GM12878 (cell line): ENCODE measurements around the gene NCBP2L. TPM values are rescaled to one million over a fixed set of nuclear protein-coding genes. Genes with fewer than 3 reads are reported as not detected.

ENCODE experiments used
- ATAC-seq: fragments of 200-7000 bp; cut with Tn5 transposase; 3 replicates; pipeline ENCODE4 v1.9.1; 2020; ENCODE audit warnings: mild to moderate bottlenecking, moderate library complexity
- BruUV-seq: library from RNA; stranded (reverse); fragments of 400-500 nt; replicated peaks from 2 replicates; lab custom pipeline; 2021; lab: Mats Ljungman, UMichigan
- CTCF ChIA-PET: fragments of 300-600 bp; sonication (Branson Sonifier 250); formaldehyde crosslinking; extraction: SDS; loops from one replicate; lab custom pipeline; 2021; ENCODE audit warnings: inconsistent platforms; lab: Yijun Ruan, JAX
- POLR2A ChIA-PET: fragments of 350-600 bp; formaldehyde crosslinking; extraction: SDS; loops from one replicate; lab custom pipeline; 2021; ENCODE audit warnings: inconsistent platforms; lab: Charles Lee
- RAD21 ChIA-PET: fragments of 300-600 bp; sonication (Branson Sonifier 250); formaldehyde crosslinking; loops from one replicate; lab custom pipeline; 2023; ENCODE audit warnings: antibody characterized with exemption; ENCODE audit not compliant: unreplicated experiment; lab: Charles Lee
- SMC1A ChIA-PET: fragments of 300-600 bp; sonication (Branson Sonifier 250); formaldehyde crosslinking; loops from one replicate; lab custom pipeline; 2023; ENCODE audit not compliant: unreplicated experiment, uncharacterized antibody; lab: Charles Lee
- DNase-seq: peaks from one replicate; pipeline ENCODE4 v3.0.0-alpha.2; 2011; ENCODE audit warnings: low read depth, low spot score
- FAIRE-seq: peaks from 3 replicates; lab custom pipeline; 2011; peaks lifted over from hg19 to GRCh38; lab: Jason Lieb, UNC
- H2AFZ ChIP-seq: 2 replicates; pipeline ENCODE4 v1.6.0; 2011; ENCODE audit warnings: low read depth, low read length, control low read depth; ENCODE audit not compliant: control insufficient read depth
- H3K27ac ChIP-seq: 2 replicates; pipeline ENCODE4 v1.5.1; 2011; ENCODE audit warnings: control low read depth; ENCODE audit not compliant: control insufficient read depth, insufficient read depth
- H3K27me3 ChIP-seq, 2 experiments: replicated peaks in 1 of 2; 2 replicates each; pipeline versions ENCODE4 v1.6.0 to v1.6.1; 2011; ENCODE audit warnings: low read length in 1 of 2; ENCODE audit not compliant: control insufficient read depth in 2 of 2, insufficient read depth in 2 of 2
- H3K36me3 ChIP-seq, 2 experiments: 2 replicates each; pipeline ENCODE4 v1.5.1; 2011; ENCODE audit warnings: low read length in 1 of 2; ENCODE audit not compliant: control insufficient read depth in 2 of 2, insufficient read depth in 2 of 2
- H3K4me1 ChIP-seq: 2 replicates; pipeline ENCODE4 v1.6.1; 2011; ENCODE audit warnings: mild to moderate bottlenecking, low read length, moderate library complexity, mixed read lengths; ENCODE audit not compliant: control insufficient read depth, insufficient read depth
- H3K4me2 ChIP-seq: 2 replicates; pipeline ENCODE4 v1.6.0; 2011; ENCODE audit warnings: control low read depth; ENCODE audit not compliant: control insufficient read depth, insufficient read depth
- H3K4me3 ChIP-seq: fragments of 200-600 bp; sonication (generic); 2 replicates; pipeline ENCODE4 v1.5.1; 2016
- H3K79me2 ChIP-seq: 2 replicates; pipeline ENCODE4 v1.6.0; 2011; ENCODE audit warnings: low read length; ENCODE audit not compliant: control insufficient read depth, insufficient read depth
- H3K9ac ChIP-seq: 2 replicates; pipeline ENCODE4 v1.8.0; 2011; ENCODE audit warnings: low read length, control low read depth, mixed read lengths; ENCODE audit not compliant: control insufficient read depth, insufficient read depth
- H3K9me3 ChIP-seq: replicated peaks from 3 replicates; pipeline ENCODE4 v1.5.1; 2011; ENCODE audit warnings: mild to moderate bottlenecking, low read length; ENCODE audit not compliant: control insufficient read depth, insufficient read depth
- H4K20me1 ChIP-seq: 2 replicates; pipeline ENCODE4 v1.6.0; 2011; ENCODE audit not compliant: control insufficient read depth, insufficient read depth
- CUX1 ChIP-seq: IDR thresholded peaks from 2 replicates; pipeline ENCODE4 v1.6.1; 2012; ENCODE audit warnings: improper control_type of control experiment, low read depth, low read length; ENCODE audit not compliant: insufficient replicate concordance
- EZH2 ChIP-seq: IDR thresholded peaks from 2 replicates; pipeline ENCODE4 v1.6.1; 2012; ENCODE audit warnings: low read depth, mild to moderate bottlenecking, control low read depth, inconsistent platforms, low read length, borderline replicate concordance; ENCODE audit not compliant: control insufficient read depth
- HSF1 ChIP-seq: fragments of 150-350 bp; IDR thresholded peaks from 2 replicates; pipeline ENCODE4 v1.6.1; 2014; ENCODE audit warnings: mild to moderate bottlenecking, low read depth, low read length
- JUNB ChIP-seq: IDR thresholded peaks from 2 replicates; pipeline ENCODE4 v1.6.1; 2016; ENCODE audit warnings: antibody characterized with exemption, mild to moderate bottlenecking
- MAX ChIP-seq: IDR thresholded peaks from 2 replicates; pipeline ENCODE4 v1.6.1; 2012; ENCODE audit warnings: low read depth, low read length, improper control_type of control experiment
- MEF2B ChIP-seq: fragments of 450-650 bp; IDR thresholded peaks from 2 replicates; pipeline ENCODE4 v1.6.1; 2018; ENCODE audit warnings: mild to moderate bottlenecking, moderate library complexity; ENCODE audit not compliant: partially characterized antibody, poor library complexity, severe bottlenecking
- MYB ChIP-seq: fragments of 150-350 bp; IDR thresholded peaks from 2 replicates; pipeline ENCODE4 v1.6.1; 2014; ENCODE audit warnings: mild to moderate bottlenecking, low read depth, low read length, borderline replicate concordance
- PRDM15 ChIP-seq: fragments of 450-650 bp; formaldehyde crosslinking; IDR thresholded peaks from 2 replicates; pipeline ENCODE4 v1.4.0; 2020; ENCODE audit warnings: mild to moderate bottlenecking, moderate library complexity
- RAD21 ChIP-seq: IDR thresholded peaks from 2 replicates; pipeline ENCODE4 v1.6.1; 2011; ENCODE audit warnings: mild to moderate bottlenecking, low read depth, low read length, moderate library complexity; ENCODE audit not compliant: insufficient read depth
- SUZ12 ChIP-seq: fragments of 200-600 bp; sonication (generic); IDR thresholded peaks from one replicate; pipeline ENCODE4 v1.6.1; 2018; ENCODE audit warnings: antibody characterized with exemption, mild to moderate bottlenecking; ENCODE audit not compliant: unreplicated experiment
- WRNIP1 ChIP-seq: IDR thresholded peaks from 2 replicates; pipeline ENCODE4 v1.6.1; 2011; ENCODE audit warnings: low read depth, low read length, improper control_type of control experiment, borderline replicate concordance
- WGBS: methylation state at CpG from one replicate; pipeline ENCODE4 v1.1.6; 2016; ENCODE audit warnings: low lambda C conversion rate; ENCODE audit not compliant: insufficient replicate concordance, insufficient coverage; ENCODE audit errors: missing lambda C conversion rate; 5-methylcytosine and 5-hydroxymethylcytosine counted together
- in situ Hi-C: fragments of 300-500 bp; cut with MboI; formaldehyde crosslinking; loops from 9 replicates; pipeline ENCODE4 v1.14.3; 2018; ENCODE audit warnings: mixed read lengths
- intact Hi-C: fragments of 100-400 bp; cut with micrococcal nuclease; formaldehyde crosslinking; loops from one replicate; pipeline ENCODE4 v1.14.2; 2022; ENCODE audit not compliant: unreplicated experiment
- polyA plus RNA-seq, 11 experiments: library from polyadenylated mRNA; depleted of rRNA in 4 of 11; unstranded in 6 of 11; stranded (reverse) in 5 of 11; fragments of >200 nt; fragmentation: Nextera tagmentation in 4 of 11; fragmentation: Illumina TruSeq in 1 of 11; extraction: Ambion mirVana in 4 of 11; extraction: Trizol in 1 of 11; gene quantifications; 1 replicate in 1 of 11; 2 replicates in 10 of 11; pipeline versions ENCODE4 v1.2.1 to v1.2.3, GENCODE V29; 2011 to 2016; ENCODE audit warnings: inconsistent platforms in 2 of 11, missing spikeins in 2 of 11, low read depth in 1 of 11
- total RNA-seq, 4 experiments: library from RNA; depleted of rRNA in 3 of 4; stranded (reverse); fragments of >200 nt in 3 of 4; fragmentation: Illumina TruSeq in 1 of 4; extraction: Trizol in 1 of 4; gene quantifications; 2 replicates each; pipeline versions ENCODE4 v1.2.1 to v1.2.3, GENCODE V29; 2013 to 2021

Gene NCBP2L
- total and polyA plus RNA-seq, 10 of the 15 experiments (the other 5 are each of a cell fraction or from before 2014, with no cell fraction given): not detected

GRCh38 chrX:107834275-107835201 lies 57.0 kb downstream of the NCBP2L start:
- ATAC-seq: no peak
- TF ChIP-seq MAX: no peak
- no peak for TF ChIP-seq MEF2B
- no peak for TF ChIP-seq CUX1
- no peak for TF ChIP-seq HSF1
- TF ChIP-seq RAD21: no peak
- no peak for TF ChIP-seq WRNIP1
- TF ChIP-seq SUZ12: no peak
- no peak for TF ChIP-seq PRDM15
- no peak for TF ChIP-seq EZH2
- TF ChIP-seq MYB: no peak
- TF ChIP-seq JUNB: no peak

More at GRCh38 chrX:107834275-107835201, 57.0 kb downstream of the NCBP2L start:
- Histone ChIP-seq H3K4me1 (no peaks in the 10 kb centered on the region), H3K9me3 (no peaks in the 10 kb centered on the region), H3K4me2 (no peak overlapping the region), H3K27me3 (no peaks in the 10 kb centered on the region; a peak in 1 of 4 replicates), H3K27ac (no peak overlapping the region), H3K4me3 (no peak overlapping the region), H4K20me1 (no peaks in the 10 kb centered on the region), H3K79me2 (no peaks in the 10 kb centered on the region), H3K9ac (no peak overlapping the region), H2AFZ (no peak overlapping the region), H3K36me3 (no peaks in the 10 kb centered on the region)
- ChIA-PET CTCF (no interaction called here), RAD21 (no interaction called here), SMC1A (no interaction called here), POLR2A (no interaction called here)
- intact Hi-C loops: no loop called here
- in situ Hi-C loops: no loop called here
- DNase-seq (no peak), FAIRE-seq (no peak)
- BruUV-seq: no TSS peak
- WGBS: 17% methylated on average over 3 of the region's 3 CpGs
